C1 segment of cervical spinal cord (tissue), 14 donors: ENCODE measurements around the gene RPS16.

Experiments used
- DNase-seq, 14 donors: peaks; one replicate each; lab custom pipeline; 2025; lab: John Stamatoyannopoulos, UW

RPS16 gene

DNA sequence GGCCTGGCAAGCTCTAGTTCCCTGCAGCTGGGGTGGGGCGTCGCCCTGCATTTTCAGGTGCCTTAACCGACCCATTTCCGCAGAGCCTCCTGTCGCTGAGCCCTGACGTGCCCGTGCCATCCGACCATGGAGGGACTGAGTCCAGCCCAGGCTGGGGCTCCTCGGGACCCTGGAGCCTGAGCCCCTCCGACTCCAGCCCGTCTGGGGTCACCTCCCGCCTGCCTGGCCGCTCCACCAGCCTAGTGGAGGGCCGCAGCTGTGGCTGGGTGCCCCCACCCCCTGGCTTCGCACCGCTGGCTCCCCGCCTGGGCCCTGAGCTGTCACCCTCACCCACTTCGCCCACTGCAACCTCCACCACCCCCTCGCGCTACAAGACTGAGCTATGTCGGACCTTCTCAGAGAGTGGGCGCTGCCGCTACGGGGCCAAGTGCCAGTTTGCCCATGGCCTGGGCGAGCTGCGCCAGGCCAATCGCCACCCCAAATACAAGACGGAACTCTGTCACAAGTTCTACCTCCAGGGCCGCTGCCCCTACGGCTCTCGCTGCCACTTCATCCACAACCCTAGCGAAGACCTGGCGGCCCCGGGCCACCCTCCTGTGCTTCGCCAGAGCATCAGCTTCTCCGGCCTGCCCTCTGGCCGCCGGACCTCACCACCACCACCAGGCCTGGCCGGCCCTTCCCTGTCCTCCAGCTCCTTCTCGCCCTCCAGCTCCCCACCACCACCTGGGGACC lies 27.9 kb downstream of the RPS16 start:
- DNase-seq, result peak in 6 of 14 donors; percentile 32 to 75 (median 54)

DNA sequence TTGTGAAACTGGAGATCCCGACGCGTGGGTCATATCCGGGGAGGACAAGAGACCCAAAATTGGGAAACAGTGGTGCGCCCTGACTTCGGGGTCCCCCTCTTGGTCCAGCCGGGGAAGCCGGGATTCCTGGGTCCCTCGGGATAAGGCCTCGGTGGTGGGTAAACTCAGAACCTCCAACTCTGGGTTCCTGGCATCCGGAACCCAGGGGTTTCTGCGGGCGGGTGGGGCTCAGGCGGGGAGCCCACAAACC lies 28.4 kb downstream of the RPS16 start:
- DNase-seq, result peak in 2 of 14 donors; percentile 55 to 66

DNA sequence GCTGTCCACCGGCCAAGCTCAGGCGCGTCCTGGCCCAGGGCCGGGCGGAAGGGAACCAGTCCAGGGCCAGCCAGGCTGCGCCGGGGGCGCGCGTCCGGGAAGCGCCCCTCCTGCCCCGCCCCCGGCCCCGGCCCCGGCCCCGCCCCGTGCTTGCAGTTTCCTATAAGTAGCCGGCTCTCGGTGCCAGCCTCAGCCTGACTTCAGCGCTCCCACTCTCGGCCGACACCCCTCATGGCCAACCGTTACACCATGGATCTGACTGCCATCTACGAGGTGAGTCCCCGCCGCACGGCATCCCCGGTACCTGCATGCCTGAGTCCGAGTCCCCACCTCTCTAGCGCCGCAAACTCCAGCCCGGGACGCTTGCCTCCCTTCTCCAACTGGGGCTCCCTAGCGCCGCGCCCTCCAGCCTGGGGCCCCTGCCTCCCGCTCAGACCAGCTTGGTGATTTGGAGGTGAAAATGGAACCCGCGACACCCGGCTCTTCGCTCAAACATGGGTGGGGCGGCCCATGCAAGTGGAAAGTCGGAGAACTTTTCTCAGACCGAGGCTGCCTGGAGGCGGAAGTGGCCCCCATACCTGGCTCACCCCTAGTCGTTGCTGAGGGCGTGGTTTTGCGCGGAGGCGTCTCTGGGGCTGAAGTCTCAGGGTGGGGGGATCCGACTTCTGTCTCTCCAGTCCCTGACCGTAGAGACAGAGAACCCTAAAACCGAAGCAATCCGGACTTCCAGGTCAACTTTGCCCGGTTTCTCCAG lies 28.9 kb downstream of the RPS16 start, which contains the start of gene ZFP36:
TSS of gene ZFP36 (plus strand) at position 192 of the 754 bp plus-strand sequence. CDS start at position 250, 58 bp downstream.
- DNase-seq, result peak in 13 of 14 donors; percentile 24 to 94 (median 78)

DNA sequence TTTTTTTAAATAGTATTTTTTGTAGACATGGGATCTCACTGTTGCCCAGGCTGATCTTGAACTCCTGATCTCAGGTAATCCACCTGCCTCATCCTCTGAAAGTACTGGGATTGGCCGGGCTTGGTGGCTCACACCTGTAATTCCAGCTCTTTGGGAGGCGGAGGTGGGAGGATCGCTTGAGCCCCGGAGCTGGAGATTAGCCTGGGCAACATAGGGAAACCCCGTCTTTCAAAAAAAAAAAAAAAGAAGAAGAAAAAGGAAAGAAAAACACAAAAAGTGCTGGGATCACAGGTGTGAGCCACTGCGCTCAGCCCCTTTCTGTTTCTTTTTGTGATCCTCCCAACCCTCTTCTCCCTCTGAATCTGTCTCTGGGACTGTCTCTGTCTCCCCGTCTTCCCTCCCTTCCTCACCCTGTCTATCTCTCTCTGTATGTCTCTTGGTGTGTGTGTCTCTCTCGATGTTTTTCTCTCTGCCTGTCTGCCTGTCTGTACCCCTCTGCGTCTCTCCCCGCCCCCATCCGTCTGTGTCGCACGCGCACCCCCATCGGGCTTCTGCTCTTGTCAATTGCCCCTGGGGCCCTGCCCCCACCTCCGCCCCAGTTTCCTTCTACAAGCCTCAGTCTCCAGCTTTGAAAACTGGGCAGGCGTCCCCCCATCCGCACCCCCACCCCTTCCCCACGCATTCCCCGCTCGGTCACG lies 29.6 kb downstream of the RPS16 start:
- DNase-seq, result peak in 3 of 14 donors; percentile 74 to 85 (median 78)

DNA sequence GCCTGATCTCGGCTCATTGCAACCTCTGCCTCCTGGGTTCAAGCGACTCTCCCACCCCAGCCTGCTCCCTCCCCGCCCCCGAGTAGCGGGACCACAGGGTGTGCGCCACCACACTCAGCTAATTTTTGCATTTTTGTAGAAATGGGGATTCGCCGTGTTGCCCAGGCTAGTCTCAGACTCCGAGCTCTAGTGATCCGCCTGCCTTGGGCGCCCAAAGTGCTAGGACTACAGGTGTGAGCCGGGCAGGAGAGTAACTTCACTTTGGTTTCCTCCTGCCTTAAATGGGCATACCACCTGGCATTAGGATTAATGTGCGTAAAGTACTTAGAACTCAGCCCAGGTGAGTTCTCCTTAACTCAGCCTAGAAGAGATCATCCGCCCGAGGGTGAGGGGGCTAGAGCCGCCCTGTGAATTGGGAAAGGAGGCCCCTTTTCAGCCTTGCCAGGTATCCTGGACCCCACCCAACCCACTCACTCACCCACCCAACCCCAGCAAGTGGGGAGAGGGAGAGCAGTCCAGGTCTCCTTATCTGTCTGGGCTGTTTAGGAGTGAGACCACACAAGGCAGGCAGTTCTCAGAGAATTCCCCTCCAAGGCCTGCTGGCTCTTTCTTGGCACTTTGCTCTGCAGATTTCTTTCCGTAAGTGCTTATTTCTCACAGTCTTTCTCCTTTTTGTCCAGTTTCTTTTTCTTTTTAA lies 30.3 kb downstream of the RPS16 start:
- peak in 2 of 14 donors; percentile 5 to 33 for DNase-seq

DNA sequence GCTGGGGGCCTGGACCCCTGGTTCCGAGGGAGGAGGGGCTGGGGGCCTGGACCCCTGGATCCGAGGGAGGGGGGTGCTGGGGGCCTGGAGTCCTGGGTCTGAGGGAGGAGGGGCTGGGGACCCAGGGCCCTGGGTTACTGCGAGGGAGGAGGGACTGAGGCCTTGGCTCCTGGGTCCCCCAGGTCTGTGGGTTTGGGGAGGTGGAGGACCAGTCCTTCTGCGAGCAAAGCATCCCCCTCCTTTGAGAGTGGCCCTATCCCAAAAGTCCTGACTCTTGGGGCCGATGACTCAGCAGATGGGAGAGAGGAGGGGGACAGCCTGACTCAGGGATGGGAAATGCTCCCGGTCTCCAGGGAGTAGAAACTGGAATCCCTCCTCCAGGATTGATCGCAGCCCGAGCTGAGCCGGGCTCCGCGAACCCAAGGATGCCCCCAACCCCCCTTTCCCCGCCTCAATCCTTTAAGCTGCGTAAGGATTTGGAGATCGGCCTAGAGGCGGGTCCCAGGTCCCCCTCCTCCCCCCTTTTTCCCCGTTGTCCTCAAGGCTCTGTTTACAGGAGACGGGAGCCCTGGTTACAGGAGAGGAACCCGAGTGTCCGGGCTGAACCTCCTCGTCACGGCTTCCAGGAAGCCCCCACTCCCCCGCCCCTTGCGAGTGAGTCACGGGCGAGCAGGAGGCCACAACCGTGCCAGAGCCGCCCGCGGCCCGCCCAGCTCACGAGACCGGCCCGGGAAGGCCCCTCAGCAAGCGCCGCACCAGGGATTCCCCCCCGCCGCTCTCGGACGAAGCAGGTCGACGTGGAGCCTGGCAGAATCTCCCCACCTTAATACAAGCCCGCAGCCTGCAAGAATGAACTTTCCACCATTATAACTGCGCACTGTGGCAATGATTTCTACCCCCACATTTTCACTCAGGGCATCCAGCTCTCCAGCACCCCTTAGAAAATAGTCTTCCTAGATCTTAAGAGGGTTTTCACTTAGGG lies 32.1 kb downstream of the RPS16 start:
- DNase-seq, result peak in 13 of 14 donors; percentile 46 to 97 (median 68)

DNA sequence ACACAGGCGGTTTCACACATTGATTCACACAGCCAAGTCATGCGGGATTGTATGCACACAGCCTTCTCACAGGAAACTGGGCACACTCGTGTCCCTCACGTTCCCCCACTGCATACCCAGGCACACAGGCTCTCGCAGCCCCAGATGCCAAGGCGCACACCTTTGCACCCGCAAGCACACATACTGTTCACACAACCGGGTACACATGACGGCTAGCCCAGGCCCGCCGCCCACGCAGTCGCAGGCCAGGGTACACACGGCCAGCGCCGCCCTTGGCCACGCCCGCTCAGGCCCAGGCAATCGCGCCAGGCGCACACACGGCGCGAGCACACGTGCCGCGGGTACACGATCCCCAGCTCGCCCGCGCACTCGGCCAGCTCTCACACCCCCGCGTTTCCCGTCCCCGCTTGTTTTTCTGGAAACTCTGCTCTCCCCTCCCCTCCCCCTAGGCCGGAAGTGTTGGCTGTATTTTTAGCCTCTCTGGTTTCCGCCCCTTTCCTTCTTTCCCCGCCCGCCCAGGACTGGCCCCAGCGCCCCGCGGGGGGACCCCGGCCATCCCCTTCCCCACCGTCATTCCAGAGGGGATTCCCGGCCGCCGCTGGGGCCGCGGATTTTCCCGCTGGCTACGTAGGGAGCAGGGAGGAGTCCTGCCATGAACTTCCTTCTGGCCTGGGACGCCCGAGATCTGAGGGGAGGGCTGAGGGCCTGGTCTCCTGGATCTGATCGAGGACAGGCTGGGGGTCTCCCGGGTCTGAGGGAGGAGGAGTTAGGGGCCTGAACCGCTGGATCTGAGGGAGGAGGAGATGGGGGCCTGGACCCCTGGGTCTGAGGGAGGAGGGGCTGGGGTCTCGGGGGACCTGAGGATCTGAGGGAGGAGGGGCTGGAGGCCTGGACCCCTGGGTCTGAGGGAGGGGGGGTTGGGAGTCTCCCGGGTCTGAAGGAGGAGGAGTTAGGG lies 33.1 kb downstream of the RPS16 start:
- DNase-seq, result peak in 12 of 14 donors; percentile 30 to 87 (median 68)

DNA sequence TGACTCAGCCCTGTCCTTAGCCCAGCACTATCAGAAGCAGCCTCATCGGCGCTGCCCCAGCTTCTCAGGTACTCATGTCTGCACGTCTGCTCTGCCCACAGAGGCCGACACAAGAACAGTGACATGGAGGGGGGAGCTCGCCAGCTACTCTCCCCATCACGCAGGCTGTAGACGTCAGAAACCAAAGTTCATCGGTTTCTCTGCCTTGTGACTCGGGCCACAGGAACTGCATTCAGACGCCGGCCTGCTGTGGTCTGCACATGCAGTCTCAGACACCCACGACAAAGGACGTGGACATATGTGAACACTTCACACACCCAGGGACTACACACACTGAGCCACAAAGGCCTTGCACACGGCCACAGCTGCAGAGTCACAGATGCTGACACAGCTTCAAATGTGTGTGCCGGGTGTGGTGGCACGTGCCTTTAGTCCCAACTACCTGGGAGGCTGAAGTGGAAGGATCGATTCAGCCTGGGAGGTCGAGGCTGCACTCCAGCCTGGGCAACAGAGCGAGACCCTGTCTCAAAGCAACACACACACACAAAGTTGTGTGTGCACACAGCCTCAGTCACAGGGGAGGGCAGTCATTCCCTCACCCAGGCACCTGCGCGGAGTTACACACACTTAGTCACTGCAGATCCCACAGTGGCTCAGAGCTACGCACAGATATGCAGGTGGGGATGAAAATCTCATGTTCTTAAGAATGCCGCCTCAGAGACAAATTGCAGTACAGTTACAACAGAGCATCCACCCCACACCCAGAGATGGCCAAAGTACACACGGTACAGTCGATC lies 34.0 kb downstream of the RPS16 start:
- peak in 5 of 14 donors; percentile 8 to 45 (median 21) for DNase-seq

DNA sequence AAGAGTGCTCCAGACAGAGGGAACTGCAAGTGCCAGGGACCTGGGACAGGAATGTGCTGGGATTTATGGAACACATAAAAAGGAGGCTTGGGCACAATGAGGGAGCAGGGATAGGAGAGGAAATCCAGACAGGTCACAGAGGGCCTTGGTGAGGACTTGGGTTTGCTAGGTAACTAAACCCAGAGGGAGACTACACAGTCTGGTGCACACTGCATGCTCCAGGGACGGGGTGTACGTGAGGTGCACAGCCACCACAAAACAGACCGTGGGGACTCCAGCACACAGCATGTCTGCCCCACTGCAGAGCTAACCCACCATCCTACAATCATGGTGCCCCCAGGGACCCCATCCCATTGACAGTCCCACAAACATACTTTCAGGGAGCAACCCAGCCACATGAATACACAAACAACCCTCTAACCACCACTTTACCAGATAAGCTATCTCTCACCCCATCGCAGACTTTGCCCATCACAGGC lies 34.6 kb downstream of the RPS16 start:
- no peak for DNase-seq

DNA sequence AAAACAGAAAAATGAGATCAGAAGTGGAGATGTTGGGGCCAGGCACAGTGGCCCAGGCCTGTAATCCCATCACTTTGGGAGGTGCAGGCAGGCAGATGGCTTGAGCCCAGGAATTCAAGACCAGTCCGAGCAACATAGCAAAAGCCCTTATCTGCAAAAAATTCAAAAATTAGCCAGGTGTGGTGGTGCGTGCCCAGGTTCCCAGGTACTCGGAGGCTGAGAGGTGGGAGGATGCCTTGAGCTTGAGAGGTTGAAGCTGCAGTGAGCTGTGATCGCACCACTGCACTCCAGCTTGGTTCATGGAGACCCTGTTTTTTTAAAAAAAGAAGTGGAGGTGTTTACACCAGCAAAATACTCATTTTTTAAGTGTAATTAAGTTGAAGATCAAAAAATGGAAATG lies 35.7 kb downstream of the RPS16 start:
- no peak for DNase-seq

DNA sequence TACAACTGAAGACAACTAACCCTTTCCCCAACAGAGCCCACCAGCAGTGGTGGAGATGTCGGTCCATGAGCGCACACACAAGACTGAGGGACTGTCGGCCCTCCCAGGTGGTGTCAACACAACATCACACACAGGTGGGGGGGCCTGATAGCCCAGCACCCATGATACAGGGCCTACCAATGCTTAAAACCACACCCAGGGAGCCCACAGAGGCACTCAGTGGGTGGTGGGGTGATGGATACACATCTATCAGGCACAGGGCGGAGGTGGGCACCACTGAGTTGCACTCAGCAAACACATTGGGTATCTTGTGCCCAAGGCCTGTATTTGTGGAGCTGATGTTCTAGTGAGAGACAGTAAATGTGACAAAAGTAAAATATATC lies 36.1 kb downstream of the RPS16 start:
- no peak for DNase-seq

DNA sequence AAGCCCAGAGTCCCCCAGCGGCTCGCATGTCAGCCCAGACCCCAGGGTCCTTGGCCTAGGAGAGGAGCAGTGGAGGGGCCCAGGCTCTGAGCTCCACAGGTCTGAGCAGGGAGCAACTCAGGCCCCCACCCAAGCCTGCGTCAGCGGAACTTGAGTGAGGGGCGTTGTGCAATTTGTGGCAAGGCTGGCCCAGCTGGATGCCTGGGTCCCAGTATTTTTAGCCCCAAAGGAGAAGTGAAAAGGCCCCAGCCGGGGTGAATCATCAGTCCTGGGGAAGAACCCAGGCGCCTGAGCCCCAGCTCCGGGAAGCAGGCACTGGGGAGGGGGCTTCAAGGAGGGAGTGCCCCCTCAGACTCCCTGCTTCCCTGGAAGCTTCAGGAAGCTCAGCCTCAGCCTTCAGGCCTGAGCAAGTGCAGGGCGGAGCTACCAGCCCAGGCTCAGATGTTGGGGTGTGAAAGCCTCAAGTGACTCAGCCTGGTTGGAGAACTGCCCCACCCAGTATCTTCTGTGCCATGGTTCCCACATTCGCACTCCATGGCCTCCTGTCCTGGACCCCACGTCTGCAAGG lies 37.4 kb downstream of the RPS16 start:
- peak in 10 of 14 donors; percentile 11 to 77 (median 32) for DNase-seq

DNA sequence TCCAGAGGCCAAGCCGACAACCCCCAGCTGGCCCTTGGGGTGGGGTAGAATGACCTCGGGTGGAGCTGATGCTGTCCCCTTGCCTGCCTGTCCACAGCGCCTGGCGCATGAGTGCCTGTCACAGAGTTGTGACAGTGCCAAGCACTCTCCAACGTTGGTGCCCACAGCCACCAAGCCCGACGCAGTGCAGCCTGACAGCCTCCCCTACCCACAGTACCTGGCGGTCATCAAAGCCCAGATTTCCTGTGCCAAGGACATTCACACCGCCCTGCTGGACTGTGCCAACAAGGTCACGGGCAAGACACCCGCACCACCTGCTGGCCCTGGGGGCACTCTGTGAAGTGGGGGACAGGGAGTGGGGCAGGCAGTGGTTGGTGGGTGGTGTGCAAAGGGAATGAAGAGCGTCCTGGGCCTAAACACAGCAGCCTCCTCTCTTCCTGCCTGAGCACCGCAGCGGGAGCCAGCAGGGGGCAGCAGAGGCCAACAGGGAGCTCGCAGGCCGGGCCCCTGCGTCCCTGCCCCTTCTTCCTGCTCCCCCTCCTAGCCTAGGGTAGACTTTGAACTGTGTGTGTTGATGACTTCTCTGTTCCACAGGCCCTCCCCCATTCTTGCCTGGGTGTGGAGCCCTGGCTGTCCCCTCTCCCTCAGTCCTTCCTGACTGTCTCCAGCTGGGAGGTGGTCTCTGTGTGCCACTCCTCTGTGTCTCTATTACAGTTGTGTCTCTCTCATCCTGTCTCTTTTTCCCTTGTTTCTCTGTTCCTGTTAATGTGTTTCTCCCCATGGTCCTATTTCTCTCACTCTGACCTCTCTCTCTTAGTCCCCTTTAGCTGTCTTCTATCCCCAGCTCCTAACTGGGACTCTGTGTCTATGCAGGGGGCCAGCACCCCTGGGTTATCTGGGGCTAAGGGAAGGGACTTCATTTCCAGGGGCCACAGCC lies 38.1 kb downstream of the RPS16 start:
- peak in 13 of 14 donors; percentile 20 to 83 (median 54) for DNase-seq

DNA sequence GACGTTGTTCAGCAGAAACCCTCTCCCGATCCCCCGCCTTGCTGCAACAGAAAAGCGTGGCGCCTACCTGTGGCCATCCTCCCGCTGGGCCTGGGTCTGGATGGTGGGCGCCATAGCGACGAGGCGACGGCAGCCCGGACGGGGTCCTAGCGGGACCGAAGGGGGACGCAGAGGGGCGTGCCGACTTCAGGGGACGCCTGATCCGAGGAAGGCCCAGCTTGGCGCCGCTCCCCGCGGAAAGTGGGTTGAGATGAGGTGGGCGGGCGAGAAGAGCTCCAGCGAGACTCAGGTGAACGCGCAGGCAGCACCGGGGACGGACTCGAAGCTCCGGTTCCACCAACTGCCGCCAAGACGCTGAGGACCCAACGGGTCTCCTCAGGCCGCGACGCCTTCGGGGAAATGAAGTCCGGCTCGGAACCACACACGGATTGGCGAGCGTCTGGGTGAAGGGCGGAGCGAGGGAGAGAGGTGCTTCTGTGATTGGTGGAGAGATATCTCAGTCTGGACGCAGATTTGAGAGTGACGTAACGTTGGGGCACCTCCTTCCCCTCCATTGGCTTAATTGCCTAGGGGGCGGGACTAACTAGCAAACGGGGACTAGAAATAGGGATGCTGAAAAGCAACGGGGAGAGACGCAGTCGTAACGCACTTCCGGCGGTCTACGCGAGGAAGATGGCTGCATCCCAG lies 44.9 kb downstream of the RPS16 start, which contains the start of the genes MED29 and PAF1:
TSS of gene MED29 (plus strand) at position 628 of the 687 bp plus-strand sequence. CDS start at position 673, 45 bp downstream.
TSS of gene PAF1 (minus strand) at position 356 of the 687 bp plus-strand sequence. CDS start at position 114, 242 bp downstream.
- DNase-seq, result peak; percentile 85 to 99 (median 94)

DNA sequence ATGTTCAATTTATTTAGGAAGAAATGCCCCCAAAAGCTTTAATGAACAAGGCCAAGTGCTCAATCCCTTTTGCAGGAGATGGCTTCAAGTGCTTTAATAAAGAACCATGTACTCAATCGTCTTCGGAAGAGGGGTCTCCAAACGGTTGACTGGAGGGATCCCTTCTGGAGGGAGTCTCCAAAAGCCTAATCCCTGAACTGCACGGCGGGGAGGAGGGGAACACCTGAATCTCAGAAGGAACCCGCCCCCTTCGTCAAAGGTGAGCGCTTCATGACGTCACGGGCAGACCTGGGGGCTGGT lies 45.3 kb downstream of the RPS16 start:
- peak in 1 of 14 donors; percentile 75 for DNase-seq
